Heart right ventricle (tissue), 16 donors: ENCODE measurements around the gene RNPEPL1. TPM values are rescaled to one million over a fixed set of nuclear protein-coding genes. Genes with fewer than 3 reads are reported as not detected.

ENCODE experiments used
- ATAC-seq, 8 donors: fragments of 200-7000 bp; cut with Tn5 transposase; one replicate each; pipeline ENCODE4 v1.9.1; 2020; ENCODE audit warnings: mild to moderate bottlenecking in 8 of 8, moderate library complexity in 8 of 8, moderate number of reproducible peaks in 1 of 8
- DNase-seq, 2 donors: peaks; one replicate each; pipeline ENCODE4 v3.0.0-alpha.2; 2020
- H3K27ac ChIP-seq, 10 donors: fragments of 200-600 bp; sonication (generic) in 2 of 10; one replicate each; pipeline versions ENCODE4 v1.5.0 to v1.8.0; 2020 to 2022; ENCODE audit warnings: mild to moderate bottlenecking in 3 of 10
- H3K27me3 ChIP-seq, 7 donors: fragments of 200-600 bp; one replicate each; pipeline ENCODE4 v1.8.0; 2021 to 2022; ENCODE audit warnings: mild to moderate bottlenecking in 2 of 7
- H3K36me3 ChIP-seq, 9 donors: fragments of 200-600 bp; sonication (generic) in 1 of 9; one replicate each; pipeline versions ENCODE4 v1.5.0 to v1.8.0; 2020 to 2022; ENCODE audit warnings: mild to moderate bottlenecking in 2 of 9
- H3K4me1 ChIP-seq, 9 donors: fragments of 200-600 bp; sonication (generic) in 1 of 9; one replicate each; pipeline versions ENCODE4 v1.5.0 to v1.8.0; 2020 to 2022; ENCODE audit warnings: mild to moderate bottlenecking in 4 of 9
- H3K4me3 ChIP-seq, 10 donors: fragments of 200-600 bp; sonication (generic) in 2 of 10; one replicate each; pipeline versions ENCODE4 v1.5.0 to v1.8.0; 2020 to 2022; ENCODE audit warnings: mild to moderate bottlenecking in 7 of 10, moderate library complexity in 2 of 10
- H3K9me3 ChIP-seq, 11 donors: fragments of 200-600 bp in 10 of 11; sonication (generic) in 2 of 11; one replicate each; pipeline versions ENCODE4 v1.5.0 to v1.8.0; 2013 to 2022; ENCODE audit warnings: mild to moderate bottlenecking in 2 of 11, control low read depth in 1 of 11, moderate library complexity in 1 of 11
- WGBS, 2 donors: extraction: QIAGEN DNeasy Blood & Tissue Kit; methylation state at CpG; one replicate each; pipeline ENCODE4 v1.1.7; 2013; ENCODE audit warnings: inconsistent platforms in 1 of 2; 5-methylcytosine and 5-hydroxymethylcytosine counted together
- intact Hi-C, 10 donors: fragments of 100-400 bp; cut with DNase I; formaldehyde crosslinking; loops; one replicate each; pipeline versions ENCODE4 v1.11.1 to v1.14.2; 2022
- polyA plus RNA-seq, 2 donors: library from polyadenylated mRNA; stranded (reverse); fragments of 200-250 nt; gene quantifications; one replicate each; pipeline ENCODE4 v1.2.3, GENCODE V29; 2013
- total RNA-seq, 10 donors: library from RNA; stranded (reverse); fragmentation: NEBNext Ultra II Directional in 3 of 10; extraction: Animal tissue kit (Norgen Biotek cat#: 25700) in 3 of 10; gene quantifications; one replicate each; pipeline versions ENCODE4 v1.2.1 to v1.2.4, GENCODE V29; 2021 to 2023
- TF ChIP-seq, protein P1 (sequence below), 9 donors: fragments of 200-600 bp; sonication (generic) in 2 of 9; IDR thresholded peaks; one replicate each; pipeline versions ENCODE4 v1.5.0 to v1.8.0; 2021 to 2022; ENCODE audit warnings: antibody characterized with exemption in 9 of 9, mild to moderate bottlenecking in 5 of 9, moderate library complexity in 1 of 9
- donor health status: Arrhythmogenic right ventricular cardiomyopathy.
- donor health status: ischemic (EF 13 %, LVEDD 7.1; RV severe dilation, severe dysfunction).
- donor health status: healthy with polysubstance abuse.
- donor health status: DM: no; HTN: yes; CAD: no.
- donor health status: DM: no; HTN: no; CAD: no.
- donor health status: ischemic (EF 25% LVEDD 6.9; RV normal size, moderate dysfunction).
- donor health status: ischemic (EF 25% LVEDD 5.7; RV mildly dilated, moderate dysfunction).
- donor health status: healthy.
- donor health status: DM: yes; HTN: yes; CAD: no.
- donor health status: Ischemic cardiomyopathy.
- donor health status: ischemic (EF 35%, LVEDD 5.7; RV mildly dilated, moderate dysfunction).
- donor health status: nonischemic (EF 11% LVEDD 7.7; RV severe dilation, severe dysfunction).
- donor health status: DM: yes; HTN: yes; CAD: no.
- donor health status: PGD.
- donor health status: ischemic (EF 29% LVEDD 5.4; RV normal size, mild dysfunction).
- donor health status: nonischemic (EF 23%, LVEDD 6.1; RV moderate dilation, normal function).

RNPEPL1 gene
- total and polyA plus RNA-seq, 12 donors = 62.8 to 247 (median 75.2) TPM

DNA sequence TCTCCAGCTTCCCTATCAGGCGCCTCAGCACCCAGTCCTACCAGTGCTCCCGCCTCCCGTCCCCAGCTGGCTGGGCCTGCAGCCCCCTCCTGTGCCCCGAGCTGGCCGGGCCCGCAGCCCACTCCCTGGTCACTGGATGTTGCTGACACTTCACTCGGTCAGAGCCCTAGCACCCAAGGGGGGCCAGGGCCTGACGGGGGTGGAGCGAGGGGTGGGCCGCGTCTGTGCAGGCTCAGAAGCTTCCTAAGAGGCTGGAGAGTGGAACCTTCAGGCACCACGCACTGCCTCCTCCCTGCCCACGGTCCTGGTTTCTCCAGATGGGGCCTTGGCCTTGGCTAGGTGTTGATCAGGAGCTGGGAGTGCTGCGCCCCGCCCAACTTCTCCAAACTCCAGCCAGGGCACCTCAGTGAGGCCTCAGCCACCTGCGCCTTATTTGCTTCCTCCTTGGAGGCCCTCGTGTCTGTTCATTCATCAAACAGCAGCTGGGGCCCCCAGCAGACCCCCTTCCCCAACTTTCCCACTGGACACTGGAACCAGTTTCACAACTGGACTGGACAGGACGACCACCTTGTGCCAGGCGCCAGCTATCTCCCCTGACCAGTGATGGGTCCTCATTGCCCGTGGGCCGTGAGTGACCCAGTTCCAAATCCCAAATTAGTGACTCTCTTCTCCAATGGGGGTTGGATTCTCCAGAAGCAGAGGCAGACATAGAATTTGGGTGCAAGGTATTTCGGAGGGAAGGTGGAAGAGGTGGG lies 35.0 kb downstream of the RNPEPL1 start:
- H3K4me3 ChIP-seq = no peak overlapping the region
- DNase-seq = no peak
- intact Hi-C loops = loop anchor here in 1 of 10 donors (5.0 kb wide), 1 partner anchor 239 kb away; no protein-coding TSS in a partner anchor
- no peaks in the 10 kb centered on the region for H3K27me3 ChIP-seq
- peaks cover 0 to 12% (median 8%) of the 10 kb centered on the region in 9 donors for H3K4me1 ChIP-seq
- peaks cover 0 to 35% (median 7%) of the 10 kb centered on the region in 9 donors for H3K36me3 ChIP-seq
- 92 to 93% methylated on average over 22 of the region's 22 CpGs for WGBS, 2 donors
- TF ChIP-seq, protein P1, sequence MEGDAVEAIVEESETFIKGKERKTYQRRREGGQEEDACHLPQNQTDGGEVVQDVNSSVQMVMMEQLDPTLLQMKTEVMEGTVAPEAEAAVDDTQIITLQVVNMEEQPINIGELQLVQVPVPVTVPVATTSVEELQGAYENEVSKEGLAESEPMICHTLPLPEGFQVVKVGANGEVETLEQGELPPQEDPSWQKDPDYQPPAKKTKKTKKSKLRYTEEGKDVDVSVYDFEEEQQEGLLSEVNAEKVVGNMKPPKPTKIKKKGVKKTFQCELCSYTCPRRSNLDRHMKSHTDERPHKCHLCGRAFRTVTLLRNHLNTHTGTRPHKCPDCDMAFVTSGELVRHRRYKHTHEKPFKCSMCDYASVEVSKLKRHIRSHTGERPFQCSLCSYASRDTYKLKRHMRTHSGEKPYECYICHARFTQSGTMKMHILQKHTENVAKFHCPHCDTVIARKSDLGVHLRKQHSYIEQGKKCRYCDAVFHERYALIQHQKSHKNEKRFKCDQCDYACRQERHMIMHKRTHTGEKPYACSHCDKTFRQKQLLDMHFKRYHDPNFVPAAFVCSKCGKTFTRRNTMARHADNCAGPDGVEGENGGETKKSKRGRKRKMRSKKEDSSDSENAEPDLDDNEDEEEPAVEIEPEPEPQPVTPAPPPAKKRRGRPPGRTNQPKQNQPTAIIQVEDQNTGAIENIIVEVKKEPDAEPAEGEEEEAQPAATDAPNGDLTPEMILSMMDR (IDR thresholded peaks at IDR 0.05) = no peak
- no peak overlapping the region for H3K27ac ChIP-seq
- ATAC-seq = no peak
- H3K9me3 ChIP-seq = no peaks in the 10 kb centered on the region

DNA sequence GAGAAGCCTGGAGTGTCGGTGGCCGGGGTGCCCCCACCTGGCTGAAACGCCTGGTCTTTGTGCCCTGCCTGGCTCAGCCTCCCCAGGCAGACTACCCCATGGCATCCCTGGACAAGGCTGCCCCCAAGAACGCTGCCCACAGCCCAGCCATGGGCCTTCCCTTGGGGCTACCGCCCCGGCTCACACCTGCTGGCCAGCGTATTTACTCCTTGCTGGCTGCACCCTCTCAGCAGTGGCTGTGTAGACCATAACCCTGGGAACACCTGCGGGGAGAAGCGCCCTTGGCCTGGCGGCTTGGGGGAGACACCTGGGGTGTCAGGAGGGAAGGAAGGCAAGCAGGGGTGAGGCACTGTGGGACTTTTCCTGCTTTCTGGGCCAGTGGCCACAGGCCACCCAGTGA lies 35.6 kb downstream of the RNPEPL1 start:
- ATAC-seq (peak in 4 of 8 donors; percentile 11 to 15 (median 14)), DNase-seq (no peak)
- H3K27me3 ChIP-seq = no peaks in the 10 kb centered on the region
- no peaks in the 10 kb centered on the region for H3K9me3 ChIP-seq
- peaks cover 0 to 29% (median under 1%) of the 10 kb centered on the region in 9 donors for H3K36me3 ChIP-seq
- 91 to 93% methylated on average over 10 of the region's 10 CpGs for WGBS, 2 donors
- H3K27ac ChIP-seq = no peak overlapping the region
- H3K4me3 ChIP-seq = no peak overlapping the region
- TF ChIP-seq, protein P1 (IDR thresholded peaks at IDR 0.05) = no peak
- peaks cover 0 to 12% (median 8%) of the 10 kb centered on the region in 9 donors for H3K4me1 ChIP-seq
- intact Hi-C loops = loop anchor here in 1 of 10 donors (5.0 kb wide), 1 partner anchor 238 kb away; no protein-coding TSS in a partner anchor

DNA sequence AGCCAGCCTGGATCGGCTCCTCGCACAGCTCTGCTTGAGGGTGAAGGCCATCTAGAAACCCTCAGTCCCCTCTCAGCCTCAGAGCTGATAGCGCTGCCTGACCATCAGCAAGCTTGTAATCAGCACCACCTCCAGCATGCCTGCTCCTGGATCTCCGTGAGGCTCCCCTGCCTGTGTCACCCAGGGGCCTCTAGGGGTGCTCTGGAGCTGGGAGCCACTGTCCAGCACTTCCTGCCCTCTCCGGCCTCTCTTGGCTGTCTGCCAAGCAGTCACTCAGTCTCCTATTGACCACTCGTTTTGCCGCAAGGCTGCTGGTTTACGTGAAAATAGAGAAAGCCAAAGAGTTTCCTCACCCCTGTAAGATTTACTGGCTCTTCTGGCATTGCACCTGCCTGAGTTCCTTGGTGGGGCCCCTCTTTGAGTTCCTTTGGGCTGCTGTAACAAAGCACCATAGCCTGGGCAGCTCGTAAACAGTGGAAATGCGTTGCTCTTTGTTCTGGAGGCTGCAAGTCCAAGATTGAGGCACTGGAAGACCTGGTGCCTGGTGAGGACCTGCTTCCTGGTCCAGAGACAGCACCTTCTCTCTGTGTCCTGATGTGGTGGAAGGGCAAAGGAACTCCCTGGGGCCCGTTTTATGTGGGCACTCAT lies 36.1 kb downstream of the RNPEPL1 start:
- peaks cover 0 to 23% (median 0%) of the 10 kb centered on the region in 9 donors for H3K36me3 ChIP-seq
- TF ChIP-seq, protein P1 (IDR thresholded peaks at IDR 0.05) = peak; percentile 40 to 82 (median 68)
- no peak overlapping the region for H3K4me3 ChIP-seq
- ATAC-seq = peak; percentile 61 to 89 (median 84)
- peak overlapping the region in 1 of 10 donors; percentile 56 for H3K27ac ChIP-seq
- H3K4me1 ChIP-seq = peaks cover 0 to 12% (median 8%) of the 10 kb centered on the region in 9 donors
- peak; percentile 79 to 84 for DNase-seq
- no peaks in the 10 kb centered on the region for H3K27me3 ChIP-seq
- intact Hi-C loops = loop anchor here in 1 of 10 donors (5.0 kb wide), 1 partner anchor 238 kb away; no protein-coding TSS in a partner anchor
- 29 to 33% methylated on average over 11 of the region's 11 CpGs for WGBS, 2 donors
- no peaks in the 10 kb centered on the region for H3K9me3 ChIP-seq

DNA sequence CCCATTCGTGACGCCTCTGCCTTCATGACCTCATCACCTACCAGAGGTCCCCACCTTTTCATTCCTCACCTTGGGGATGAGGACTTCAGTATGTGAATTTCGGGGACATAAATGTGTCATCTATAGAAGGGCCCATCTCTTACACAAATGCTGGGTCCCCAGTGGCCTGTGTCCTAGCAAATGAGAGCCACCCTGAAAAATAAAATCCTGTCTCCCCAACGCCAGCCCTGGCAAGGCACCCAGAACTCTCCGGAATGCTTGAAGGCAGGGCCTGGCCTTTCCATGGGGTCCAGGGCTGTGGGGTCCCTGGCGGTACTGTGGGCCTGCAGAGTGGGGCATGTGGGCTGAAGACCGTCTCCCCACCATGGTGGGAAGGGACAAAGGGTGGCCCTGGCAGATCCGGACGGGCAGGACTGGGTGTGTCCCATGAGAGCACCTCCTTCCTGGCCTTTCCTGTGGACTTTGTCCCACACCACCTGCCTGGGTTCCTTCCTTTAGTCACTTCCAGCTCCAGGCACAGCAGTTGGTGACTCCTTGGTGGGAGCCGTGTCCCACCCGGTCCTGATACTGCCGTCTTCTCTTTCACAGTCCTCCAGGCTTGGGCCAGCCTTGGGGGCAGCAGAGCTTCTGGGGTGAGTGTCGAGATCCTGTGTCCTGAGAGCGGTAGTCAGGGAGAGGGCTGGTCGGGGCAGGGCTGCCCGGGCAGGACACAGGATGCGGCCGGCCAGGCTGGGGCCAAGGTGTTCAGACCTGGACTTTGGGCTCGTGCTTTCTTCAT lies 36.8 kb downstream of the RNPEPL1 start:
- peaks cover 0 to 12% (median 8%) of the 10 kb centered on the region in 9 donors for H3K4me1 ChIP-seq
- H3K36me3 ChIP-seq = peaks cover 0 to 16% (median 0%) of the 10 kb centered on the region in 9 donors
- no peak for DNase-seq
- TF ChIP-seq, protein P1 (IDR thresholded peaks at IDR 0.05) = no peak
- no peak overlapping the region for H3K4me3 ChIP-seq
- H3K9me3 ChIP-seq = no peaks in the 10 kb centered on the region
- WGBS, 2 donors = 85 to 86% methylated on average over 19 of the region's 19 CpGs
- intact Hi-C loops = loop anchor here in 1 of 10 donors (5.0 kb wide), 1 partner anchor 237 kb away; no protein-coding TSS in a partner anchor
- no peak overlapping the region for H3K27ac ChIP-seq
- no peaks in the 10 kb centered on the region for H3K27me3 ChIP-seq
- no peak for ATAC-seq
